Stimulated activated CD4-positive, alpha-beta T cell treated with anti-CD3 and anti-CD28 coated beads, Interleukin-1b, Interleukin-23, amount 100 ng/mL, for 48 hours (primary cell): ENCODE results near the gene ZNF628.

Source experiments
- DNase-seq: peaks from one replicate; pipeline ENCODE4 v3.0.0-alpha.2; 2020

Gene ZNF628

DNA sequence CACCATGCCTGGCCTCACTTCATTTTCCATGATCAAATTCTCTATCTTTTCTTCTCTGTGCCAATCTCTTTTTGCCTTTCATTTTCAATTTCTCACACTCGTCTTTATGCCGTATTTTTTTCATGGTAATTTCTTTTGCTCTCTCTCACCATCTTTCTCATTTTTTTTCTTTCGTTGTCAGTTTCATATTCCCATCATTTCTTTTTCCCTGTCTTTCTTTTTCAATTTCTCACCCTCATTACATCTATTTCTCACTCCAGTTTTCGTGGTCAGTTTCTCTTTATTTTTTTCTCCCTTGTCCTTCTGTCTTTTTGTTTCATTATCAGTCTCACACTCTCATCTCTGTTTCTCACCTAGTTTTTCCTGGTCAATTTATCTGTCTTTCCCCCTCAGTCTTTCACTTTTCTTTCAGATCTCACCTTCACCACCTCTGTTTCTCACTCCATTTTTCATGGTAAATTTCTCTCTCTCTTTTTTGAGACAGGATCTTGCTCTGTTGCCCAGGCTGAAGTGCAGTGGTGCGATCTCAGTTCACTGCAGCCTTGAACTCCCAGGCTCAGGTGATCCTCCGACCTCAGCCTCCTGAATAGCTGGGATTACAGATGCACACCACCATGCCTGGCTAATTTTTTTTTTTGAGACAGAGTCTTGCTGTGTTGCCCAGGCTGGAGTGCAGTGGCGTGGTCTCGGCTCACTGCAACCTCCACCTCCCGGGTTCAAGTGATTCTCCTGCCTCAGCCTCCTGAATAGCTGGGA, 26.0 kb downstream of the ZNF628 start:
- no peak for DNase-seq

DNA sequence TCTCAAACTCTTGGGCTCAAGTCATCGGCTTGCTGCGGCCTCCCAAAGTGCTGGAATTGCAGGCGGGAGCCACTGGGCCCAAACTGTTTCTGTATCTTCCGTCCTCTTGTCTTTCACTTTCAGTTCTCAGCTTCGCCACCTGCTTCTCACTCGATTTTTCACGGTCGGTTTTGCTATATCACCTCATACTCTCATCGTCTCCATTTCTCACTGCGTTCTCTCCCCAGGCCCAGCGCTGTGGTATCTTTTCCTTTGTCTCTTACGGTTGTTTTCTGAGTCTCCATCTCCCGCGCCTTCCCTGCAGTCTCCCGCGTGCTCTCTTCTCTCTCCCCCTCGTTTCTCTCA, 26.7 kb downstream of the ZNF628 start:
- DNase-seq = no peak

DNA sequence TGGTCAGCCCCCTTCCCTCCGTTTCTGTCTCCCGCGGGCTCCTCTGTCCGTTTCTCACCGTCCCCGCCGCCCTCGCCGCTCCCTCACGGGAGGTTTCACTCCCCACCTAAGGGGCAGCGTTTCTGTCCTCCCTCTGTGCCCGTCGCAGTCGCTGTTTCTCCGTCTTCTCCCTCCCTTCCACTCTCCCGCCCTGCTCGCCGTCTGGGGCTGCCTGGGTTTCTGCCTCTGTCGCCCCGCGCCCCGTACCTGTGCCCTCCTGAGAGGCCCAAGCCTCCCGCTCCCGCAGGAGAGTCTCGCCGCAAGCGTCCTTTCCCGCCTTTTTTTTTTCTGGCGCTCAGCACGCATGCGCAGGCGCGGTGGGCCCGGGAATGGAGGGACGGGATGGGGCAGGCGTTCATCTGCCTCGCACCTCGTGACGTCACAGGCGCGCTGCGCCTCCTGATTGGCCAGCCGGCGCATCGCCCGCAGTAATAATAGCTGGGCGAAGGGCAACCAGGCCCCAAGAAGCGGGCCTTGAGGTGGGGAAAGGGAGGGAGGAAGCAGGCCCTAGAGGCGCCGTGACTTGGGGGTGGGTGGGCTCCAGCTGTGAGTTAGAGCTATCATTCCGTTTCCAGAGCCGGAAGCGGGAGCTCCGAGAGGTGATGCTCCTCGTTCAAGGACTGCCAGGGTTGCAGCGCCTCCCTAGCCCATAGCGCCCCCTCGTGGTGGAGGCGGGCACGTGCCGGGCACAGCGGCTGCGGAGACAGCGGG, 27.3 kb downstream of the ZNF628 start:
- peak; percentile 94 for DNase-seq

DNA sequence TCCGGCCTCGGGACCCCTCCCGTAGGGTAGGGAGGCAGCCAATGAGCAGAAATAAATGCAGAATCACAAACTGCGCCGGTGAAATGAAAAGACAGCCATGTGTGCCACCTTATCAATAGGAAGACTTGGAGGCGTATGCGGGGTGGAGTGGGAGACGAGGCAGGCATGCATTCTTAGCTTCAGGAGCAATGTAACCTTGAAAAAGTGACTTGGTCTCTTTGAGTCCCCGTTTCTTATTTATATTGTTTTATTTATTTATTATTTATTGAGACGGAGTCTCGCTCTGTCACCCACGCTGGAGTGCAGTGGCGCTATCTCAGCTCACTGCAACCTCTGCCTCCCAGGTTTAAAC, 27.8 kb downstream of the ZNF628 start:
- no peak for DNase-seq

DNA sequence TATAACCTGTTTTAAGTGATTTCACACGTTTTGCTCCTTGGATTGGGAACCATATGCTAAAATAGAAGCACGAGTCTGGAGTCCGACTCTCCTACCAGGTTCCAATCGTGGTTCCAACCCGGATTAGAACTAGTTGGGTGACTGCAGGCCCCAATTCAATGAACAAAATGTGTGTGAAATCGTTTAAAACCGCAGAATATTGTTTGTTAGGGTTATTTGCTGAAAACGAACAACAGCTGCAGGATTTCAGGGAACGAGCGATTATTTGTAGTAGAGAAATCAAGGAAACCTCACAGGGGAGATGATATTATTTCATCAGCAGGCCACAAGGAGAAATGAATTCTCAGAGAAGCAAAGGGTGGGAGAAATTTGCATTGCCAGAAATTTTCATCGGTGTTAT, 28.6 kb downstream of the ZNF628 start:
- DNase-seq = no peak

DNA sequence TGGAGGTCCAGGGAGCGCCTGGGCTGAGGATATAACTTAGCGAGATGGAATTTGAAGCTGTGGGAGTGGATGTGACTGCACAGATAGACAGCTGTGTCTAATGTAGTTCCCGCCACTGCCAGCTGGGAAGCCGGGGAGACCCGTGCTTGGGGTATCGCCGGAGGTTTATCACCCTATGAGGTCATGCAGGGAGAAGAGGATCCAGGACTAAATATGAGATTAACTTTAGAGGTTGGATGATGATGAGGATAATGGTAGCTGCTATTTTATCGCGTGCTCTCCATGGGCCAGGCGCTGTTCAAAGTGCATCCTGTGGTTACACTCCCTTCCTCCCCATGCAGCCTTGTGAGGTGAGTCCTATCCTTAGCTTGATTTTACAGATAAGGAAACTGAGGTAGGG, 31.7 kb downstream of the ZNF628 start:
- DNase-seq = no peak

DNA sequence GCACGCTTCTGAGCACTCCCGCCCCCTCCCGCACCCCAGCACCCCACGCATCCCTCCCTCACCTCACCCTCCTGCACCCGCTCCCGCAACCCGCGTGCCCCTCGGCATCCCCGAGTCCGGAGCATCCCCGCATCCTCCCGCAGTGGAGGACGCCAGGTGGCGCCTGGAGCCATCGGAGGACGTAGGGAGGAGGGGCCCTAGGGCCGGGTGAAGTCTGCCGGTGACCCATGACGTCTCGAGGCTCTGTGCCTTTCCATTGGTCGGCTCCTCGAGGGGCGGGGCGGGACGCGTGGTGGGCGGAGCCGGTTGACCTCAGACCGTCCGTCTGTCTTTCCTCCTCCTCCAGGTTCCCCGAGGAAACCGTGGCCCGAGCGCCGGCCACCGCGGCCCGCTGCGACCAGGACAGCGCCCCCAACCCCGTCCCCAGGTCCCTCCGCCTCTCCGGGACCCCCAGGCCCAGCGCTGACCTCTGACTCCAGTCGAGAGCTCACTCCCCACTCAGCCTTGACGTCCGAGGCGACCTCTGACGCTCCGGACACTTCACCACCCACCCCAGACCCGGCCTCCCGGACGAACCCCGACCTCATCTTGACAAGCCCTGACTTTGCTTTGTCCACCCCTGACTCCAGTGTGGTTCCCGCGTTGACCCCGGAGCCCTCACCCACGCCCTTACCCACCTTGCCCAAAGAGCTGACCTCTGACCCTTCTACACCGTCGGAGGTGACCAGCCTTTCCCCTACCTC, 40.6 kb downstream of the ZNF628 start:
- DNase-seq = peak; percentile 92

DNA sequence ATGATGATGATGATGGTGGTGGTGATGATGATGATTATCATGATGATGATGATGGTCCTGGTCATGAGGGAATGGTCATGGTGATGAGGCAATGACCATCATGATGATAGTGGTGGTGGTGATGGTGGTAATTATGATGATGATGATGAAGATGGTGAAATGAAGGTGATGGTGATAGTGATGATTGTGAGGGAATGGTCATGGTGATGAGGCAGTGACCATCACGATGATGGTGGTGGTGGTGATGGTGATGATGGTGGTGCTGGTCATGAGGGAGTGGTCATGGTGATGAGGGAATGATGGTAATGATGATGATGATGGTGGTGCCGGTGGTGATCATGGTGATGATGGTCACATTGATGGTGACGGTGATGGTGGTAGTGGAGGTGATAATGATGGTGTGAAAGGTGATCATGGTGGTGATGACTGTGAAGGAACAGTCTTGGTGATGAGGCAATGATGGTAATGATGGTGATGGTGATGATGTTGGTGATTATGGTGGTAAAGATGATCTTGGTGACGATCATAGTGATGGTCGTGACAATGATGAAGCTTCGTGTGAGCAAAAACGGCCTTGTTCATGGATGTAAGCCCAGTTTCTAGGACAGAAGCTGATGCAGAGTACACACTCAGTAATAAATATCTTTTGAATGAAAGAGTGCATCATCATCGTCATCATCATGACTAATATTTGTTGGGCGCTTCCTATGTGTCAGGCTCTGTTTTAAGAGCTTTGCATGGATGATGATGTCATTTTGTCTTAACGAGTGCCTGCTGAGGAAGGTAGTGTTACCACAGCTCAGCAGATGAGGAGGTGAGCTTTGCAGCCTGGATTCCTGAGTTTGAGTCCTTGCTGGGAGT, 43.3 kb downstream of the ZNF628 start:
- DNase-seq = no peak

DNA sequence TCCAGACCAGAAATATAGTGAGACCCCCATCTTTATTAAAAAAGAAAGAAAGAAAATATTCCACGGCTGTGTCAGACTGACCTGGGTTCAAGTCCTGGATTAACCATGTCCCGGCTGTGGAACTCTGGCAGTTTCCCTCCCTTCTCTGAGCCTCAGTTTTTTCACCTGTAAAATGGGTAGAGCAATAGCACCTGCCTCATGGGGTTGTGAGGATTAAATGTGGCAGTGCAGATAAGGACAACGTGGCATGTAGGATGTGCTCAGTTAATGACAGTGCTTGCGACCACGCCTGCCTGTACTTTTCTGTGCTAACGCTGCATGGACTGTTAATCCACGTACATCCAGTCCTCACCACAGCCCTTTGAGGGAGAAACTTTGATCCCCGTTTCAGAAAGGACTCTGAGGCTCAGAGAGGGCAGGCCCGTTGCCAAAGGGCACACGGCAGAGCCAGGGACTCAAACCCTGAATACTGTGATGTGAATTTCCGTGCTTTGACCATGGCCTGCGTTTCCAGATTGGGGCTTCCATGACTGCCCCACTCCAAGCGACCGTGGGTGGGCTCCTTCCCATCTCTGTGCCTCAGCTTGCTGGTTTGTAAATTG, 44.4 kb downstream of the ZNF628 start:
- DNase-seq = no peak

DNA sequence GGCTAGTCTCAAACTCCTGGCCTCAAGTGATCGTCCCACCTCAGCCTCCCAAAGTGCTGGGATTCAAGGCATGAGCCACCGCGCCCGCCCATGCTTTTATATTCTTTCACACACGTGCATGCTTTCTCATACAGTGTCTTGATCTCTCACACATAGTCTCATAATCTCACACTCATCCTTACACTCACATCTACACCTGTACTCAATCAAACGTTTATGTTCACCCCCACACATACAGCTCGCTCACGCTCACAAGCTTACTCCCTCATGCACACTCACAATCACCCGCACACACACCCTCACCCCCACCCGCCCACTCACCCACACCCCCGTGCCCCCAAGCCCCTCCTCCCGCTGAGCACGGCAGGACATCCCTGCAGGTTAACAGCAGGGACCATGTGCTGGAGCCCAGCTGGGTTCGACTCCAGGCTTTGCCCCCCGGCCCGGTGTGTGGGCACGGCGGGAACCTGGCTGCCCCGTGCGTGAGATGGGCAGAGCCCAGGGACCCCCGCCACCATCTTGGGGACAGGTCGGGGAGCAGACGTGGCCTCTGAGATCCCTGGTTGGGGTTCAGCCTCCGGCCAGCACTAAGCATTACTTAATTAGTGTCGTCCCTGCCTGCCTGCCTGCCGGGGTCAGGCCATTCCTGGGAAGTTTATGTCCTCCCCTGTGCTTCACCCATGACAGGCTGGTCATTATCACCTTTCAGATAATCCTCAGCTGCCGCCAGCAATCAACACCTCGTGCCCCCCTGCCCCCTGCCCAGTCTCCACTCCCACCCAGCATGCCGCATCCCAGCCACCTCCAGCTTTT, 49.1 kb downstream of the ZNF628 start:
- DNase-seq = no peak

DNA sequence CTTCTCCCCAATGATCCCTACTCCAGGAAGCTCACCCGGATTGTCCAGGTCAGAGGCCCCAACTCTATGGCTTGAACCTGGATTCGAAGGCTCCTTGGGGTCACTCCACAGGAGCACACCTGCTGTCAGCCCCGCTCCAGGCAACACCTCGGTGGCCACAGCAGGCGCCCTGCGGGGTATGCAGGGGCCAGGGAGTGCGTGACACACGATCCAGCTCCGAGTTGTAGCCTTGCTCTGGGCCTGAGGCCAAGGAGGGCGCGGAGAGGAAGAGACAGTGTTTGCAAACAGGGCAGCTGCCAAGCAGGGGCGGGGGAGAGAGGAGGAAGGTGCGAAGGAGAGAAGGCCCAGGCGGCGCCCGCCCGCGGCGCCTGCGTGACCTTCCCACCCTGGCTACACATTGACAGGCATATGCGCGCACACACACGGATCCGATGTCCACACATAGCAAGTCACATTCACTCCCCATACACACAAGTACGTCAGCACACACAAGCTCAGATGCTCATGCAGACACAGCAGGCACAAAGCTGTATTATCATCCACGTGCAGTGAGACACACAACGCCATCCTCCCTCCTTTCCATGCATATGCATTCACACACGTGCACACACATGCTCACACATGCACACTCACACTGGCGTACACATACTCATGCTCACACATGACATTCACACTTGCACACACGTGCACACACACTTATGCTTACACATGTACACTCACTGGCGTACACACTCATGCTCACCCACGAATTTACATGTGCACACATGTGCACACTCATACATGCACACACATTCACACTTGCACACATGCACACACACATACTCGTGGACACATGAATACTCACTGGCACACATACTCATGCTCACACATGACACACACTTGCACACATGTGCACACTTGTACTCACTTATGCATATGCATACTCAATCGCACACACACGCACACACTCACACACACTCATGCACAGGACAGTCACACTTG, 50.1 kb downstream of the ZNF628 start:
- no peak for DNase-seq

DNA sequence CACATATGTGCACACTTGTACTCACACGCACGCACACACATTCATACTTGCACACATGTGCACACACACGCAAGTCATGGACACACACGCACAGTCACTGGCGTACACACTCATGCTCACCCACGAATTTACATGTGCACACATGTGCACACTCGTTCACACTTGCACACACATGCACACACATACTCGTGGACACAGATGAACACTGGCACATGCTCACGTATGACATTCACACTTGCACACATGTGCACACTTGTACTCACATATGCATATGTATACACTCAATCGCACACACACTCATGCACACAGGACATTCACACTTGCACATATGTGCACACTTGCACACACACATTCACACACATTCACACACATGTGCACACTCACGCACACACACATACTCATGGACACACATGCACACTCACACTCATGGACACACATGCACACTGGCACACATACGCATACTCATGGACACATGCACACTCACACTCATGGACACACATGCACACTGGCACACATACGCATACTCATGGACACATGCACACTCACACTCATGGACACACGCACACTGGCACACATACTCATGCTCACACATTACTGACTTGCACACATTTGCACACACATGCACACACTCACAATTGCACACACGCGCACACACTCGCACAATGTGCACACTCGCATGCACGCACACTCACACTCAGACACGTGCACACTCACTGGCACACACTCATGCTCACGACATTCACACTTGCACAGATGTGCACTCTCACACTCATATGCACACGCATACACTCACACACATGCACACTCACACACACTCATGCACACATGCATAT, 51.0 kb downstream of the ZNF628 start:
- DNase-seq = no peak

DNA sequence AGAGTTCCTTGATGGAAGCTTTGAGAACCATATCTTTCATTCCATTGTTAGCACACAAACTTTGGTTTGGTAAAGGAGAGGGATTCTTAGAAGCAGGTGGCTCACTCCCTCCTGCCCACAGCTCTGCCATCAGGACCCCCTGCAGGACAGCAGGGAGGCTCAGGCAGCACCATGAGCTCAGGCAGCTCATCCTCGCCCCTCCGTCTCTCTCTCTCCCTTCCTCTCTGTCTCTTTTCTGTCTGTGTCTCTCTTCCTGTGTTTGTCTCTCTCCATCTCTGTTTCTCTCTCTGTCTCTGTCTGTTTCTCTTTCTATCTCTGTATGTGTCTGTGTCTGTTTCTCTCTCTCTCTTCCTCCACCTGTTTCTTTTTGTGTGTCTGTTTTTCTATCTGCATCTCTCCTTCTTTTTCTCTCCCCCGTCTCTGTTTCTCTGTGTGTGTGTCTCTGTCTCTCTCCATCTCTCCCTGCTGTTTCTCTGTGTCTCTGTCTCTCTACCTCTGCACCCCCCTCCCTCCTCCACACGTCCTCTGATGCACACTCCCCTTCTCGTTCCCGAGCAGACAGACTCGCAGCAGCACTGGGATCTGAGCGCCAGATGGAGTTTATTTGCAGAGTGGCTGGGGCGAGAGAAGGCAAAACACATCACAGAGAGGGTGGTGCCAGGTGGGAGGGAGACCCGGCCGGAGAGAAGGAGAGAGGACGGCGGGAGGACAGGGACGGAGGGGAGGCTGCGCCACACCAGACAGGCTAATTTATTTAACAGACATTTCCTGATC, 51.8 kb downstream of the ZNF628 start:
- DNase-seq = no peak

DNA sequence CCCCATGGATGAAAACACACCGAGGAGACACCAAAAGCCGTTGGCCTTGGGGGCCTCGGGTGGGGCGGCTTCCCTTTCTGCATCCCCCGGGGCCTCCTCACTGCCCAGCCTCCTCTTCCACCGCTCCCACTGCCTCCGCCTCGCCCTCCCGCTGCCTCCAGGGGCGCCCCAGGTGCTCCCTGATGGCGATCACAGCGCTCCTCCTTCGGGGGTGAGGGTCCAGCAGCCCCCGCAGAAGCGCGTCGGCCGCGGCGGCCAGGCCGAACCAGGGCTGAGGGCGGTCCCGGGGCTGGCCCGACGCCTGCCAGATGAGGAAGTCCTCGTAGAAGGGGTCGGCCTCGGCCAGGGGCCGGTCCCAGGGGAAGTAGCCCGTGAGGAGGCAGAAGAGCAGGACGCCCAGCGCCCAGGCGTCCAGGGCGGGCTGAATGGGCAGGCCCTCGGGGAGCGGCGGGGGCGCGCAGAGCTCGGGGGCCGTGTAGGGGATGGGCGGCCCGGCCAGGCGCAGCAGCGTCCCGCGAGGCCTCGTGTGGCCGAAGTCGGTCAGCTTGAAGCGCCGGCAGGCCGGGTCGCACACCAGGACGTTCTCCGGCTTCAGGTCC, 53.3 kb downstream of the ZNF628 start:
- DNase-seq = no peak

DNA sequence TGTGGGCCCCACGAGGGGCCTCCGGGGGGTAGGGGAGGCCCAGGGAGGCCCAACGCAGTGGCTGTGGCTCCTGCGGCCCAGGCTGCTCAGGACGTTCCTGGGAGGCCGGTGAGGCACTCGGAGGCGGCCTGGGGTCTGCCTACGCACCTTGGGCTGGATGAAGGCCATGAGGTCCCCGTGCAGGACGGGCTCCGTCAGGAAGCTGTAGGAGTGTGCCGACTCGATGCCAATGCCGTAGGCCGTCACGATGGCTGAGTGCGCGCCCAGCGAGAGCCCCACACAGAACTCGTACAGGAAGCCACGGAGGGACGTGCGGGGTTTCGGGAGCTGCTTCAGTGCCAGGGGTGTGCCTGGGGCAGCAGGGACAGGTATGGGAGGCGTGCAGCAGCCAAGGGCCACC, 54.6 kb downstream of the ZNF628 start:
- no peak for DNase-seq
